PFSK-1 (cell line): Measurements from ENCODE around the gene SUSD3.

Experiments
- POLR2AphosphoS5 ChIP-seq: IDR thresholded peaks from 2 replicates; pipeline ENCODE4 v1.6.1; 2012; ENCODE audit warnings: low read depth, mild to moderate bottlenecking, control low read depth, low read length, moderate library complexity
- SIN3A ChIP-seq: IDR thresholded peaks from 2 replicates; pipeline ENCODE4 v1.6.1; 2012; ENCODE audit warnings: mild to moderate bottlenecking, low read length, moderate library complexity, borderline replicate concordance; ENCODE audit not compliant: insufficient read depth
- TAF1 ChIP-seq: IDR thresholded peaks from 2 replicates; pipeline ENCODE4 v1.6.1; 2012; ENCODE audit warnings: low read length, control low read depth, borderline replicate concordance; ENCODE audit not compliant: insufficient read depth

DNA sequence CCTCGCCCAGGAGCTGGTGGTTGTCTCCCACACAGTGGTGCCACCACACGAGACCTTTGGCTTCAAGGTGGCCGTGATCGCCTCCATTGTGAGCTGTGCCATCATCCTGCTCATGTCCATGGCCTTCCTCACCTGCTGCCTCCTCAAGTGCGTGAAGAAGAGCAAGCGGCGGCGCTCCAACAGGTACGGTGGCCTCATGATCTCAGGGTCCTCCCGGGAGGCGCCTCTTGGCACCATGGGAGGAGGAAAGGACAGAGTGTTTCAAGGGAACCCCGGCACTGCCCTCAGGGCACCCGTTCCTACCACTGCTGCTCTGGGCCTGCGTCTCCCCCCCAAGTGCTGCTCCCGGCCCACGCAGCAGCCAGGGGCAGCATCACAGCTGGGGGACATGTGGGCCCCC is 19.3 kb downstream of the SUSD3 start:
- no peak for TF ChIP-seq POLR2AphosphoS5
- TF ChIP-seq SIN3A: no peak
- no peak for TF ChIP-seq TAF1
